Right atrium auricular region (tissue), 2 donors: ENCODE data around the gene CD72. TPM values are rescaled to one million over a fixed set of nuclear protein-coding genes. Genes with fewer than 3 reads are reported as not detected.

Experiments used
- DNase-seq: peaks from one replicate; pipeline ENCODE4 v3.0.0-alpha.2; 2019; ENCODE audit warnings: low spot score
- H3K27ac ChIP-seq, 2 donors: fragments of 200-600 bp; sonication (generic); 1 replicate in 1 of 2; 2 replicates in 1 of 2; pipeline ENCODE4 v1.5.1; 2016 to 2019
- H3K27me3 ChIP-seq, 2 donors: fragments of 200-600 bp; sonication (generic); one replicate each; pipeline versions ENCODE4 v1.5.1 to v1.6.0; 2017 to 2019
- H3K36me3 ChIP-seq: fragments of 200-600 bp; sonication (generic); one replicate; pipeline ENCODE4 v1.5.1; 2016
- H3K4me1 ChIP-seq, 2 donors: fragments of 200-600 bp; sonication (generic); one replicate each; pipeline versions ENCODE4 v1.5.1 to v1.6.0; 2017 to 2019
- H3K4me3 ChIP-seq, 2 donors: fragments of 200-600 bp; sonication (generic); 1 replicate in 1 of 2; 2 replicates in 1 of 2; pipeline ENCODE4 v1.5.1; 2017 to 2019; ENCODE audit warnings: mild to moderate bottlenecking in 1 of 2, moderate library complexity in 1 of 2
- H3K9me3 ChIP-seq, 2 donors: fragments of 200-600 bp; sonication (generic); one replicate each; pipeline ENCODE4 v1.5.1; 2019
- total RNA-seq, 2 donors: library from RNA; depleted of rRNA; stranded (reverse); fragments of >200 nt; gene quantifications; one replicate each; pipeline ENCODE4 v1.1.0, GENCODE V29; 2016
- TF ChIP-seq, protein P1 (sequence below), 2 donors: fragments of 200-600 bp; sonication (generic); IDR thresholded peaks; one replicate each; pipeline ENCODE4 v1.5.1; 2019; ENCODE audit warnings: antibody characterized with exemption in 2 of 2

CD72 gene
- total RNA-seq, 2 donors from 2014 or later: 0.79 to 1.3 TPM

DNA sequence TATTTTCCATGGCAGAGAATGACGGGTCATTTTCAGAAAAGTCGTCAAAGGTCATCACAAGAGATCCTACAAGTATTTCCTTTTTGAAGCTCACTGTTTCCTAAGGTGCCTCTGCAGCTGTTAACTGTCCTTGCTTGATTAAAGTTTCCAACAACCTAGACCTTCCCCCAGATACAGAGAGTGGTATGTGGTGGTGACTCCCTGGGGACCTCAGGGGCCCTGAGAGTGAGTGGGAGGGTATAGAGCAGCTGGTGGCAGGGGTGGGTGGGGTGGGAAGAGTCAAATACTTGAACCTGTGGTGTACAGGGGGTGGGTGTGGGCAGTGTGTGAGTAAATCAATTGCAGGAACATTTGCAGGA is 1.6 kb upstream of the CD72 start:
- H3K27me3 ChIP-seq: no peaks in the 10 kb centered on the region
- H3K4me3 ChIP-seq: no peak overlapping the region
- no peak overlapping the region for H3K27ac ChIP-seq
- H3K9me3 ChIP-seq: no peaks in the 10 kb centered on the region
- TF ChIP-seq, protein P1, sequence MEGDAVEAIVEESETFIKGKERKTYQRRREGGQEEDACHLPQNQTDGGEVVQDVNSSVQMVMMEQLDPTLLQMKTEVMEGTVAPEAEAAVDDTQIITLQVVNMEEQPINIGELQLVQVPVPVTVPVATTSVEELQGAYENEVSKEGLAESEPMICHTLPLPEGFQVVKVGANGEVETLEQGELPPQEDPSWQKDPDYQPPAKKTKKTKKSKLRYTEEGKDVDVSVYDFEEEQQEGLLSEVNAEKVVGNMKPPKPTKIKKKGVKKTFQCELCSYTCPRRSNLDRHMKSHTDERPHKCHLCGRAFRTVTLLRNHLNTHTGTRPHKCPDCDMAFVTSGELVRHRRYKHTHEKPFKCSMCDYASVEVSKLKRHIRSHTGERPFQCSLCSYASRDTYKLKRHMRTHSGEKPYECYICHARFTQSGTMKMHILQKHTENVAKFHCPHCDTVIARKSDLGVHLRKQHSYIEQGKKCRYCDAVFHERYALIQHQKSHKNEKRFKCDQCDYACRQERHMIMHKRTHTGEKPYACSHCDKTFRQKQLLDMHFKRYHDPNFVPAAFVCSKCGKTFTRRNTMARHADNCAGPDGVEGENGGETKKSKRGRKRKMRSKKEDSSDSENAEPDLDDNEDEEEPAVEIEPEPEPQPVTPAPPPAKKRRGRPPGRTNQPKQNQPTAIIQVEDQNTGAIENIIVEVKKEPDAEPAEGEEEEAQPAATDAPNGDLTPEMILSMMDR (IDR thresholded peaks at IDR 0.05): no peak
- H3K36me3 ChIP-seq: no peaks in the 10 kb centered on the region
- no peak for DNase-seq
- peaks cover 0 to 13% of the 10 kb centered on the region in 2 donors for H3K4me1 ChIP-seq

DNA sequence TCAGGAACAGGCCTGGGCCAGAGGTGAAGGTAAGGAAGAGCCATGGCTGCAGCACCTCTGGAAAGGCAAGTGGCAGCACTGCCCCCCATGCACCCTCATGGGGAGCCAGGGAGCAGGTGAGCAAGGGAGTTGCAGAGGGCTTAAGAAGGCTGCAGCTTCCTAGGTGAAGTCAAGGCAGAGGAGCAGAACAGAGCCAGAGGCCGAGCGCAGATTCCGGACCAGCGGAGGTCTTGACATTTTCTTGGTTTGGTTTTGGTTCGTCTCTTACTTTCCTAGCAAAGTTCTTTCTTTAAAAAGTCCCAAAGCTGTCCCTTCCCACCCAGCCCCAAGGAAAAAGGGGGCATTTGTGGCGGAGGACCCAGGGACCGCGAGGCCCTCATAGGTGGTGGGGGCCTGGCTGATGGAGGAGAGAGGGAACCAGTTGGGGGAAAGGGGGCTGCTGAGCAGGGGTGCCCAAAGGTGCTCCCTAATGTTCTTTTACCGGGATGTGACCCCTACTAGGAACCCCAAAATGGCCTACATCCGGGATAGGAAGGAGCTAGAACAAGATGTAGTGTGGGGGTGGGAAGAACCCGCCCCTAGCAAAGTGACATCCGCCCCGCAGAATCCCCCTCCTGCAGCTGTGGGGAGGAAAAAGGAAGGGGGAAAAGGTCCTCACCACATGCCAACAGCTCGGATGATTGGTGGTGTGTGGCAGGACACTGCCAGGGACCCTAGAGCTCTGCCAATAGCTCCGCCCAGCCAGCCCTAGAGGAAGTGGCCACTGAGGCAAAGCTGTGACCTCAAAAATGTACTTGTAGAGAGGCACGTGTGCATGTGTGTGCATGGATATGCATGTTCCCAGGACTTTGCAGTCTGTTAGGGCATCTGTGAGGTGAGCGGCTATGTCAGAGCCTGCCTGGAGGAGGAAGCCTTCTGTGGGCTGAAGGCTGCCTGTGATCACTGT is 914 bp upstream of the CD72 start:
- no peak for DNase-seq
- Histone ChIP-seq H3K27ac (no peak overlapping the region), H3K9me3 (no peaks in the 10 kb centered on the region), H3K27me3 (no peaks in the 10 kb centered on the region), H3K4me3 (no peak overlapping the region), H3K4me1 (peaks cover 0 to 13% of the 10 kb centered on the region in 2 donors), H3K36me3 (no peaks in the 10 kb centered on the region)
- TF ChIP-seq, protein P1 (IDR thresholded peaks at IDR 0.05): no peak

DNA sequence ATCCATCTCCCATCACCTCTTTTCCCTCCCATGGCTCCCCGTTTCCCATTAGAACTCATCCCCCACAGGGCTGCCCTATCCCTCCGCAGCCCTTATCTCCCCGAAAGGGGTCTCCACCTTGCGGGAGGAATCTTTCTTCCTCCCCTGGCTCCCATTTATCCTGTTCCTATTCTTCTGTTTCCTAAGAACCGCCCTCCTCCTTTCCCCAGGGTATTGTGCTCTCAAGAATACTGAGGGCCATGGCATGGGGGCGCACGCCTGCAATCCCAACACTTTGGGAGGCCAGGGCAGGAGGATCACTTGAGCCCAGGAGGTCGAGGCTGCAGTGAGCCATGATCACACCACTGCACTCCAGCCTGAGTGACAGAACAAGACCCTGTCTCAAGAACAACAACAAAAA is 665 bp downstream of the CD72 start:
- no peaks in the 10 kb centered on the region for H3K9me3 ChIP-seq
- peaks cover 0 to 13% of the 10 kb centered on the region in 2 donors for H3K4me1 ChIP-seq
- H3K27me3 ChIP-seq: no peaks in the 10 kb centered on the region
- DNase-seq: no peak
- H3K4me3 ChIP-seq: peak overlapping the region in 1 of 2 donors; percentile 50
- H3K27ac ChIP-seq: no peak overlapping the region
- TF ChIP-seq, protein P1 (IDR thresholded peaks at IDR 0.05): no peak
- no peaks in the 10 kb centered on the region for H3K36me3 ChIP-seq

DNA sequence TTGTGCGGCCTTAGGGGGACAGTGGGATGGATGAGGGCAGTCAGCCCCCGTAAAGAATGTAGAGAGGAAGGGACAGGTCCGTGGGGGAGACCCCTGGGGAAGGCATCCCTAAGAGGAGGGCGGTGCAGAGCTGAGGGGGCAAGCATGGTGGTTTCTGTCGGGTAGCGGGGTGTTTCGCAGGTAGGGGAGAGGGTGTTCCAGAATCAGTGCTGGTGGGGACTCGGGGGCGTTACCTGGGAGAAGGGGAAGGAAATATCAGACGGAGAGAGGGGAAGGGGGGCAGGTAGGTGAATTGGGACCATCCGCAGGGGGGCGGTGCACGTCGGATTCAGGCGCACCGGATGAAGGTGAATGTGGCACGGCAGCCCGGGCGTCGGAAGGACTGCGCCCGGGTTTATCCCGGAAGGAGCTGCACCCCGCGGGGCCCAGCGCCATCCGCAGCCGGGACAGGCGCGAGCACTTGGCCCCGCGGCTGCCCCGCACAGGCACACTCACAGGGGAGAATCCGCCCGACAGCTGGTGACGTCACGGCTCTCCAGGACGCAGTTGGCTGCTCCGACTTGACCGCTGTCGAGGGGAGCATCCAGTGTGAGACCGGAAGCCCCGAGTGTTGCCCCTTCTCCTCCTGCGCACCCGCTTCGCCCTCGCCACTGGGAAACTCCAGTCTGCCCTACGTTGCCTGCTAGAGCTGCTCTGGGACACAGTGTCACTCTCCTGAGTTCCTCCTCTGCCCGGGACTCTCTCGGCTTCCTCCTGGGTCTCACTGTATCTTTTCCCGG is 1.3 kb downstream of the CD72 start:
- peak overlapping the region; percentile 31 to 50 for H3K4me3 ChIP-seq
- H3K36me3 ChIP-seq: no peaks in the 10 kb centered on the region
- H3K4me1 ChIP-seq: peaks cover 0 to 13% of the 10 kb centered on the region in 2 donors
- DNase-seq: peak; percentile 82
- no peak overlapping the region for H3K27ac ChIP-seq
- TF ChIP-seq, protein P1 (IDR thresholded peaks at IDR 0.05): peak in 1 of 2 donors; percentile 23
- no peaks in the 10 kb centered on the region for H3K27me3 ChIP-seq
- no peaks in the 10 kb centered on the region for H3K9me3 ChIP-seq

DNA sequence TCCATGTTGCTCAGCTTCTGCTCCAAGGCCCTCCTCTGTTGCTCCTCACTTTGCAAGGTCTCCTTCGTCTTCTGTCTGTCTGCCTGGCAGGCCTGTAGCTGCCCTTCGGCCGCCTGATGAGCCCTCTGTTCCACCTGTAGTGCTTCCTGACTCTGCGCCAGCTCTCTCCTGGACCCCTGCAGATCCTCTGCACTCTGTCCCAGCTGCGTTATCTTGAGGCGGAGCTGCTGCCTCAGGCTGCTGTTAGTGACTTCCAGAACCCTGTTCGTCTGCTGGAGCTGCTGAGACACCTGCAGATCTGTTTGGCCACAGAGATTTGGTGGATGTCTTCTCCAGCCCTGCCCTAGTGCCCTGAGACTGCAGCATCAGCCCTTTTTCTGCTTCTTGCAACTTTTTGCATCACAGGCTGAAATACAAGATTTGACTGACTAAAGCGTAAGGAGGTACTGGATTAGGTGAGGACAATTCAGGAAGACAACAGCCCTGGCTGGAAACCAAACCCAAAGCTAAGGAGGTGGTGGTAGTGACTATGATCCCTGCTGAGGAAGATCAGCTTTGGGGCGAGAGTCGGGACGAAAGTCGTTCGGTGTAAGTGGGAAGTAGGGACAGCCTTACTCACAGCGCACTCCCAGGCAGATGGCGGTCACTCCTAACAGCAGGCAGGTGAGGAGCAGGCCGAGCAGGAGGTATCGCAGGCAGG is 2.1 kb downstream of the CD72 start:
- H3K27ac ChIP-seq: no peak overlapping the region
- DNase-seq: no peak
- H3K9me3 ChIP-seq: no peaks in the 10 kb centered on the region
- H3K4me1 ChIP-seq: peaks cover 0 to 13% of the 10 kb centered on the region in 2 donors
- TF ChIP-seq, protein P1 (IDR thresholded peaks at IDR 0.05): no peak
- no peak overlapping the region for H3K4me3 ChIP-seq
- no peaks in the 10 kb centered on the region for H3K36me3 ChIP-seq
- no peaks in the 10 kb centered on the region for H3K27me3 ChIP-seq
